Esophagus muscularis mucosa (tissue), 2 donors: Measurements from ENCODE around the gene CYBA.

Experiments
- POLR2A ChIP-seq: fragments of 450-650 bp; IDR thresholded peaks from one replicate; pipeline ENCODE4 v1.6.1; 2017; ENCODE audit warnings: antibody characterized with exemption, moderate library complexity, mild to moderate bottlenecking, low read depth
- POLR2AphosphoS5 ChIP-seq, 2 donors: sonication (generic); formaldehyde crosslinking; IDR thresholded peaks; one replicate each; pipeline ENCODE4 v1.6.1; 2017; ENCODE audit warnings: antibody characterized with exemption in 2 of 2

- no peak for TF ChIP-seq POLR2A
- no peak for TF ChIP-seq POLR2AphosphoS5 (IDR thresholded peaks at IDR 0.05)
Observed at GRCh38 chr16:88635671-88636319, 15.1 kb downstream of the CYBA start.
